Uterus (tissue), 4 donors: ENCODE results near the gene C11orf58. TPM values are rescaled to one million over a fixed set of nuclear protein-coding genes. Genes with fewer than 3 reads are reported as not detected.

Experiments
- DNase-seq, 2 donors: peaks; one replicate each; pipeline ENCODE4 v3.0.0-alpha.2; 2019 to 2020
- H3K27ac ChIP-seq, 2 donors: fragments of 200-600 bp; sonication (generic); 1 replicate in 1 of 2; 2 replicates in 1 of 2; pipeline ENCODE4 v1.5.1; 2016 to 2018
- H3K27me3 ChIP-seq, 2 donors: fragments of 200-600 bp; sonication (generic); one replicate each; pipeline ENCODE4 v1.5.1; 2018 to 2019; ENCODE audit warnings: control low read depth in 1 of 2
- H3K36me3 ChIP-seq, 2 donors: fragments of 200-600 bp; sonication (generic); one replicate each; pipeline ENCODE4 v1.5.1; 2019; ENCODE audit warnings: control low read depth in 1 of 2
- H3K4me1 ChIP-seq, 2 donors: fragments of 200-600 bp; sonication (generic); one replicate each; pipeline ENCODE4 v1.5.1; 2018 to 2019; ENCODE audit warnings: control low read depth in 1 of 2
- H3K4me3 ChIP-seq, 2 donors: fragments of 200-600 bp; sonication (generic); 1 replicate in 1 of 2; 2 replicates in 1 of 2; pipeline ENCODE4 v1.5.1; 2018 to 2019; ENCODE audit warnings: mild to moderate bottlenecking in 1 of 2
- H3K9me3 ChIP-seq, 2 donors: fragments of 200-600 bp; sonication (generic); one replicate each; pipeline ENCODE4 v1.5.1; 2019; ENCODE audit warnings: control low read depth in 1 of 2
- POLR2A ChIP-seq, 2 donors: fragments of 450-650 bp; IDR thresholded peaks; one replicate each; pipeline ENCODE4 v1.6.1; 2016; ENCODE audit warnings: antibody characterized with exemption in 2 of 2, mild to moderate bottlenecking in 1 of 2, moderate library complexity in 1 of 2
- intact Hi-C: fragments of 100-400 bp; cut with DNase I; formaldehyde crosslinking; loops from one replicate; pipeline ENCODE4 v1.15.1; 2023; ENCODE audit warnings: low total_unique reads
- total RNA-seq, 4 donors: library from RNA; depleted of rRNA in 3 of 4; stranded (reverse); fragments of >200 nt in 3 of 4; gene quantifications; one replicate each; pipeline versions ENCODE4 v1.1.0 to v1.2.4, GENCODE V29; 2014 to 2023
- TF ChIP-seq, protein P1 (sequence below), 4 experiments: fragments of 200-600 bp in 2 of 4; fragments of 450-650 bp in 2 of 4; sonication (generic) in 2 of 4; IDR thresholded peaks; one replicate each; pipeline ENCODE4 v1.5.1; 2016 to 2019; ENCODE audit warnings: antibody characterized with exemption in 4 of 4, mild to moderate bottlenecking in 2 of 4, moderate library complexity in 1 of 4
- donor health status: DM: yes; HTN: yes; CAD: no.

C11orf58 gene
- total RNA-seq, 4 donors from 2014 or later, result 126 to 252 (median 148) TPM

DNA sequence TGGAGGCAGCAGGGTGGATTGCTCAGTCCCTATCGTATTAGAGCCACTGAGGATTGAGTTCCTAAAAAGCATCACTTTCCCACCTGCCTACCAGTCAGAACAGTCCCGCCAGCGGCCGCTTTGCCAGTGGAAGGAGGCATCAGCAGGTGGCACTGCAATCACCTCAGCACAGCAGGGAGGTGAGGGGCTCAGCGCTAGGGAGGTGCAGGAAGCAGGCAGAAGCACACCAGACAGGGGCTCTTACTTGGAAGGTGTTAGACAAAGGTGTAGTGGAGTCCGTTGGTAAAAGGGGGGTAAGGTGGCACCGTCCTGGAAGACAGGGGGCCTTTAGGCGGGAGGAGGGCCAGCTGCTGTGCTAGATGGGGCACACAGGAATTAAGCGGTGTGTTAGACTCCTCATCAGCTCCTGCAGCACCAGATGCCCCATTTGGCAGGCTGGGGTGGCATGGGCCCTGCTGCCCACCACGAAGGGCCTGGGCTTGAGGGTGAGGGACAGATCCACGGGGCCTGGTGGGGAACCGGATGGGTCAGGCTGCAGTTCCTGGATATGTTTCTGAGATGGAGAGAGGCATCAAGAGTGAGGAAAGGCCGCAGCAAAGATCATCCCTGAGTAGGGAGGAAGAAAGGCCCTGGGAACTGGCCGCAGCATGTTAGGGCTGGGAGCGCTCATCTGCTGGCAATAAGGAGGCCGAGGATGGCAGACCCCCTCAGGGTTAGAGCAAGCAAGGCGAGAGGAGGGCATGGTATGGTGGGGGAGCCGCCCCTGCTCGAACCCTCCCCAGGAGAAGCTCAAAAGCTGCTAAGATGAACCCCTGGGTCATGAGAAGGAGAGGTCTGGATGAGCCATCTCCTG lies 42.5 kb downstream of the C11orf58 start:
- TF ChIP-seq, protein P1, sequence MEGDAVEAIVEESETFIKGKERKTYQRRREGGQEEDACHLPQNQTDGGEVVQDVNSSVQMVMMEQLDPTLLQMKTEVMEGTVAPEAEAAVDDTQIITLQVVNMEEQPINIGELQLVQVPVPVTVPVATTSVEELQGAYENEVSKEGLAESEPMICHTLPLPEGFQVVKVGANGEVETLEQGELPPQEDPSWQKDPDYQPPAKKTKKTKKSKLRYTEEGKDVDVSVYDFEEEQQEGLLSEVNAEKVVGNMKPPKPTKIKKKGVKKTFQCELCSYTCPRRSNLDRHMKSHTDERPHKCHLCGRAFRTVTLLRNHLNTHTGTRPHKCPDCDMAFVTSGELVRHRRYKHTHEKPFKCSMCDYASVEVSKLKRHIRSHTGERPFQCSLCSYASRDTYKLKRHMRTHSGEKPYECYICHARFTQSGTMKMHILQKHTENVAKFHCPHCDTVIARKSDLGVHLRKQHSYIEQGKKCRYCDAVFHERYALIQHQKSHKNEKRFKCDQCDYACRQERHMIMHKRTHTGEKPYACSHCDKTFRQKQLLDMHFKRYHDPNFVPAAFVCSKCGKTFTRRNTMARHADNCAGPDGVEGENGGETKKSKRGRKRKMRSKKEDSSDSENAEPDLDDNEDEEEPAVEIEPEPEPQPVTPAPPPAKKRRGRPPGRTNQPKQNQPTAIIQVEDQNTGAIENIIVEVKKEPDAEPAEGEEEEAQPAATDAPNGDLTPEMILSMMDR (IDR thresholded peaks at IDR 0.05), result no peak
- no peak for TF ChIP-seq POLR2A (IDR thresholded peaks at IDR 0.05)
- intact Hi-C loops, result no loop called here
- DNase-seq, result no peak
- Histone ChIP-seq H3K4me1 (no peaks in the 10 kb centered on the region), H3K27ac (no peak overlapping the region), H3K4me3 (no peak overlapping the region), H3K27me3 (no peaks in the 10 kb centered on the region), H3K9me3 (no peaks in the 10 kb centered on the region), H3K36me3 (no peaks in the 10 kb centered on the region)

DNA sequence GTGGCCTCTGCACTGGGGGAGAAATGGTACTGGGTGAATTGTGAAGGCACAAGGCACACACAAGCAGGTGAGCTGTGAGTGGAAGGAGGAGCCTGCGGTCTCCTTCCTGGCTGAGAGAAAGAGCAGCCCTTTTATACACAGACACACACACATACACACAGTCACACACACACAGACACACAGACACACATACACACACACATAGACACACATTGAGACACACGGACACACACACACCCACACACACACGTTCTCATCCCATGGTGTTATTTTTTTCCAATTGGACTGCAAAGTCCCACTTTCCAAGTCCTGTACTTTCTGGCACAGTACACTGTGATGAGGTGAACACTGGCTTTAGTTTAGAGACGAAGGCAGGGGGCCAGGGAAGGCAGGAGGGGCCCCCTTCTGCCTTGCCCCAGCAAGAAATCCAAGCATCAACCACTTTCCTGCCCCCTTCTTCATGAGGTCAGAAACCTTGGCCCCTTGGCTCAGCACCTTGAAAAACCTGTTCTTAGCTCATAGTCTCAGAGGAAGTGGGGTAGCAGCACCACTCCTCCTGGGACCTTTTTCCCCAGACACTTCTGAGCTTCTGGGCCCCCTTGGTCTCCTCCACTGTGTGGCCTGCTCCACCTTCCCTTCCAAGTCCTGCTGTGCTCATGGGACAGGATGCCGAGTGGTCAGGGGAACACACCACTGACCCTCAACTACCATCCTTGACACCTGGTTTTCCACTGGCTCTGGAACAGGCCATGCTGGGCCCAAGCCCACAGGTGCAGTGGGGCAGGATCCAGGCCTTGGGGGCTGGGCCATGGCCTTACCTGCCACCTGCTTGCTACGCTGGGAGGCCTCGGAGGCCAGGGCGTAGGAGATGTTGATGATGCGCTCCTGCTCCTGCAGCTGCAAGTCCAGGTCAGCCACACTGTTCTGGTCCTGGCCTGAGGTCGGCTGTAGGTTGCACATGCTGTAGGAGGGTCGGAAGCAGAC lies 43.8 kb downstream of the C11orf58 start:
- no peak overlapping the region for H3K4me3 ChIP-seq
- no peaks in the 10 kb centered on the region for H3K4me1 ChIP-seq
- H3K36me3 ChIP-seq, result no peaks in the 10 kb centered on the region
- no peak for DNase-seq
- H3K27me3 ChIP-seq, result no peaks in the 10 kb centered on the region
- intact Hi-C loops, result no loop called here
- no peak overlapping the region for H3K27ac ChIP-seq
- TF ChIP-seq, protein P1 (IDR thresholded peaks at IDR 0.05), result no peak
- TF ChIP-seq POLR2A (IDR thresholded peaks at IDR 0.05), result no peak
- no peaks in the 10 kb centered on the region for H3K9me3 ChIP-seq

GRCh38 chr11:16783321-16783801 lies 44.9 kb downstream of the C11orf58 start:
- Histone ChIP-seq H3K36me3 (no peaks in the 10 kb centered on the region), H3K4me1 (no peaks in the 10 kb centered on the region), H3K27ac (no peak overlapping the region), H3K9me3 (no peaks in the 10 kb centered on the region), H3K27me3 (no peaks in the 10 kb centered on the region), H3K4me3 (no peak overlapping the region)
- TF ChIP-seq, protein P1 (IDR thresholded peaks at IDR 0.05), result no peak
- no peak for TF ChIP-seq POLR2A (IDR thresholded peaks at IDR 0.05)
- DNase-seq, result no peak
- intact Hi-C loops, result no loop called here

- H3K27me3 ChIP-seq, result no peaks in the 10 kb centered on the region
- H3K27ac ChIP-seq, result no peak overlapping the region
- H3K9me3 ChIP-seq, result no peaks in the 10 kb centered on the region
- intact Hi-C loops, result no loop called here
- H3K4me3 ChIP-seq, result no peak overlapping the region
- no peaks in the 10 kb centered on the region for H3K4me1 ChIP-seq
- no peak for TF ChIP-seq POLR2A (IDR thresholded peaks at IDR 0.05)
- TF ChIP-seq, protein P1 (IDR thresholded peaks at IDR 0.05), result no peak
- no peaks in the 10 kb centered on the region for H3K36me3 ChIP-seq
- DNase-seq, result no peak
These were observed 45.6 kb downstream of the C11orf58 start for GRCh38 chr11:16784097-16784496.
